HG03060 (cell line): Measurements from ENCODE around the gene ADAMTSL1.
A peak's percentile ranks its signal among the peaks of the same experiment; 100 is the strongest.

ENCODE experiments used
- ATAC-seq: cut with Tn5 transposase; IDR thresholded peaks from one replicate; pipeline ENCODE4 v1.9.1; 2021; ENCODE audit warnings: low read depth, moderate number of reproducible peaks; ENCODE audit not compliant: unreplicated experiment

ADAMTSL1 gene

GRCh38 chr9:18761742-18762300 is 287.9 kb downstream of the ADAMTSL1 start:
- ATAC-seq: no peak

GRCh38 chr9:18766989-18767550 is 293.1 kb downstream of the ADAMTSL1 start:
- ATAC-seq: no peak

GRCh38 chr9:18768951-18769622 is 295.1 kb downstream of the ADAMTSL1 start:
- ATAC-seq: peak; percentile 76

- no peak for ATAC-seq
These were observed 296.4 kb downstream of the ADAMTSL1 start for GRCh38 chr9:18770131-18770908.

GRCh38 chr9:18771011-18771410 is 297.1 kb downstream of the ADAMTSL1 start:
- no peak for ATAC-seq

GRCh38 chr9:18771763-18772162 is 297.8 kb downstream of the ADAMTSL1 start:
- no peak for ATAC-seq

- ATAC-seq: no peak
These were observed 301.3 kb downstream of the ADAMTSL1 start for GRCh38 chr9:18775241-18775640.

GRCh38 chr9:18775930-18776329 is 302.0 kb downstream of the ADAMTSL1 start:
- ATAC-seq: no peak

GRCh38 chr9:18776836-18777820 is 303.2 kb downstream of the ADAMTSL1 start:
- no peak for ATAC-seq

GRCh38 chr9:18778147-18778546 is 304.2 kb downstream of the ADAMTSL1 start:
- ATAC-seq: no peak

GRCh38 chr9:18778846-18779245 is 304.9 kb downstream of the ADAMTSL1 start:
- no peak for ATAC-seq

GRCh38 chr9:18783909-18784308 is 310.0 kb downstream of the ADAMTSL1 start:
- no peak for ATAC-seq

GRCh38 chr9:18785604-18786003 is 311.7 kb downstream of the ADAMTSL1 start:
- ATAC-seq: no peak

GRCh38 chr9:18786196-18786595 is 312.2 kb downstream of the ADAMTSL1 start:
- ATAC-seq: no peak

- no peak for ATAC-seq
These were observed 313.1 kb downstream of the ADAMTSL1 start for GRCh38 chr9:18786911-18787650.

GRCh38 chr9:18788256-18788655 is 314.3 kb downstream of the ADAMTSL1 start:
- no peak for ATAC-seq

- no peak for ATAC-seq
These were observed 317.1 kb downstream of the ADAMTSL1 start for GRCh38 chr9:18791074-18791473.

GRCh38 chr9:18793122-18793521 is 319.2 kb downstream of the ADAMTSL1 start:
- no peak for ATAC-seq

- ATAC-seq: no peak
These were observed 322.2 kb downstream of the ADAMTSL1 start for GRCh38 chr9:18795947-18796671.
